HG03064 (cell line): ENCODE results near the gene HEXD.

Experiments used
- ATAC-seq: cut with Tn5 transposase; IDR thresholded peaks from one replicate; pipeline ENCODE4 v1.9.1; 2021; ENCODE audit warnings: low read depth; ENCODE audit not compliant: unreplicated experiment

Gene HEXD

GRCh38 chr17:82412535-82413520 lies 5.3 kb upstream of the HEXD start:
- no peak for ATAC-seq

GRCh38 chr17:82414548-82415281 lies 3.4 kb upstream of the HEXD start:
- no peak for ATAC-seq

- ATAC-seq, result no peak
Measured at GRCh38 chr17:82415336-82415735, 2.8 kb upstream of the HEXD start.

GRCh38 chr17:82415786-82416185 lies 2.4 kb upstream of the HEXD start:
- ATAC-seq, result no peak

- no peak for ATAC-seq
Measured at GRCh38 chr17:82416264-82416663, 1.9 kb upstream of the HEXD start.

- no peak for ATAC-seq
Measured at GRCh38 chr17:82416771-82417170, 1.4 kb upstream of the HEXD start.

- no peak for ATAC-seq
Measured at GRCh38 chr17:82419540-82419939, 1.4 kb downstream of the HEXD start.

GRCh38 chr17:82424001-82424862 lies 6.1 kb downstream of the HEXD start:
- ATAC-seq, result no peak

GRCh38 chr17:82424863-82425159 lies 6.7 kb downstream of the HEXD start:
- ATAC-seq, result no peak

- ATAC-seq, result no peak
Measured at GRCh38 chr17:82428546-82428945, 10.4 kb downstream of the HEXD start.

- no peak for ATAC-seq
Measured at GRCh38 chr17:82429824-82430223, 11.7 kb downstream of the HEXD start.

GRCh38 chr17:82432017-82432416 lies 13.9 kb downstream of the HEXD start:
- no peak for ATAC-seq

- ATAC-seq, result no peak
Measured at GRCh38 chr17:82433560-82434215, 15.5 kb downstream of the HEXD start.

GRCh38 chr17:82434216-82434565 lies 16.0 kb downstream of the HEXD start:
- no peak for ATAC-seq

GRCh38 chr17:82435103-82435502 lies 17.0 kb downstream of the HEXD start:
- ATAC-seq, result no peak

GRCh38 chr17:82435601-82436583 lies 17.7 kb downstream of the HEXD start:
- ATAC-seq, result no peak

- ATAC-seq, result no peak
Measured at GRCh38 chr17:82436601-82437324, 18.6 kb downstream of the HEXD start.

GRCh38 chr17:82437325-82437668 lies 19.1 kb downstream of the HEXD start:
- ATAC-seq, result no peak
